HG02938 (cell line): ENCODE results near the gene PRM2.

Experiments
- ATAC-seq: cut with Tn5 transposase; IDR thresholded peaks from one replicate; pipeline ENCODE4 v1.9.1; 2021; ENCODE audit warnings: mild to moderate bottlenecking, moderate library complexity; ENCODE audit not compliant: unreplicated experiment

The PRM2 gene

DNA sequence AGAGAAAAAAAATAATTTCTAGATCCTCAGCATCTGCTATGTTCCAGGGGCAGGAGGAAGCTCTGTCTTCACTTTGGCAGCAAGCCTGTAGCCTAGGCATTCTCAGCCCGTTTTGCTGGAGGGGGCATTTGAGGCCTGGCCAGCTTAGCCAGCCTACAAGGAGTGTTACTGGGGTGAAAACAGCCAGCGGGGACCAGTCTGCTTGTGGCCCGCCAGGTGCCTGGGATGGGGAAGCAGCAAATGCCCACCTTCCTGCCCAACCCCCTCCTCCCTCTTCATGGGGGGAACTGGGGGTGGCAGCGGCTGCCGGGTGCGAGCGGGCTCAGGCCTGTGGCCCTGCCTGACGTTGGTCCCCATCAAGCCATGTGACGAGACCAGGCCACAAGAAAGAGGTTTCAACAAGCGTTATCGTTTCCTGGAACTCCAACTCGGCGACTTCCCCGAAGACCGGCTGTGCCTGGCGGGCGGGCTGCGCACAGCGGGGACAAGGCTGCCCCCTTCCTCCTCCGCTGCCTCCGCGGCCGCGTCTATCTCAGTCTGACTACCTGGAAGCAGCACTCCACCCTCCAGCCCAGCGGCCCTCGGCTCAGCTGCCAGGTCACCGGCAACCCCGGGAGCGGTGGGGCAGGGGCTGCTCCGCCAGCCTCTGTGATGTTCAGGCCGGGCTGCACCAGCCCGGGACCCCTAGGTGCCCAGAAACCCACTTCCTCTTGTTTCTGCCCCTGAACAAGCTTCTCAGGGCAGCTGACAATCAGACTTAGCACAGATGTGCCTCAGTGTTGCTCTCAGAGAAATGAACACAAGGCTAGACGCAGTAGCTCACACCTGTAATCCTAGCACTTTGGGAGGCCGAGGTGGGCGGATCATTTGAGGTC is 43.2 kb downstream of the PRM2 start:
- peak; percentile 61 for ATAC-seq

DNA sequence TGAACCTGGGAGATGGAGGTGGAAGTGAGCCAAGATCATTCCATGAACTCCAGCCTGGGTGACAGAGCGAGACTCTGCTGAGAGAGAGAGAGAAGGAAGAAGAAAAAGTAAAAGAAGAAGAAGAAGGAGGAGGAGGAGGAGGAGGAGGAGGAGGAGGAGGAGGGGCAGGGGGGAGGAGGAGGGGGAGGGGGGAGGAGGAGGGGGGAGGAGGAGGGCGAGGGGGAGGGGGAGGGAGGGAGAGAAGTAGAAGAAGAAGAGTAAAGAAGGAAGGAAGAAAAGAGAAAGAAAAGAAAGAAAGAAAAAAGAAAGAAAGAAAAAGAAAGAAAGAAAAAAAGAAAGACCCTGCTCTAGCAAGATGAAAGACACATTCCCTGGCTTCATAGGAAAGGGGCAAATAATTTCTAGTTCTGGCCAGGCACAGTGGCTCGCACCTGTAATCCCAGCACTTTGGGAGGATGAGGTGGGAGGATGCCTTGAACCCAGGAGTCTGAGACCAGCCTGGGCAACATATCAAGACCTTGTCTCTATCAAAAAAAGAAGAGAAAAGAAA is 43.9 kb downstream of the PRM2 start:
- no peak for ATAC-seq

DNA sequence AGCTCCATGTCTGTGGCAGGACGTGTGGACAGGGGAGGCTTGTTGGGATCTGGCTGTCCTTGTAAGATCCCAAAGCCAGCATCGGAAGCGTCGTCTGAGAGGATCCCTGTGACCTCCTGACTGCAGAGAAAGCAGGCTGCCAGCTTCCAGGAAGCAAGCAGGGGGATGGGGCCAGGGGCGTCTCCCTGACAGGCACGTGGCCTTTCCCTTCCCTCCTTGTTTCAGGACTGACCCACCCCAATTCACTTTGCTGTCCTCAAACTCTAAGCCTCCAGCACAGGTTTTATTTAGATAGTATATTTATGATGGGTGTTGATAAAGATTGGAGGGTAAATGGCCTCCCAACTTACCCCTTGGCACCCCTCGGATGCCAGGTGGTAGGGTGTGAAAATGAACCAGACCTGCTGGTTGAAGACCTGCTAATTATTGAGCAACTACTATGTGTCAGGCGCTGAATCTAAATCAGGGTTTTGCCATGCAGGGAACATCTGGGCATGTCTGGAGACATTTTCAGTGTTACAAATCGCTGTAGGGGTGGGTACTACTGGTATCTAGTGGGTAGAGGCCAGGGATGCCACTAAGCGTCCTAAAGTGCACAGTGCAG is 44.8 kb downstream of the PRM2 start:
- ATAC-seq: no peak

DNA sequence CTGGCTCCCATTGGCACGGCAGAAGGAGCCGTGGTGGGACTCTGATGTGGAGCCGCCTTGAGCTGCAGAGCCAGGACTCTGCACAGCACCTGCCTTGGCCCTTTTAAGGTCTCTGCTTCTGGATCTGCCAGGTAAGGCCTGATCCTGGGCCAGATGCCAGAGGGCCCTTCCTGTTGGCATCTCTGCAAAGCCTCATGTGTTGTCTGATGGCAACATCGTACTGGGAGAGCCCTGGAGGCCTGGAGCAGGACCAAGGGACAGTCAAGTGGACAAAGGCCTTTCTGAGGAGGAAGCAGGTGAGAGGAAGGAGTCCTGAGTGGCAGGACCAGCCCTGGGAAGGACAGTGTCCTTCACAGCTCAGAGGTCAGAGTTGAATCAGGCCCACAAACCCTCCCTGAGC is 46.4 kb downstream of the PRM2 start:
- ATAC-seq: no peak

DNA sequence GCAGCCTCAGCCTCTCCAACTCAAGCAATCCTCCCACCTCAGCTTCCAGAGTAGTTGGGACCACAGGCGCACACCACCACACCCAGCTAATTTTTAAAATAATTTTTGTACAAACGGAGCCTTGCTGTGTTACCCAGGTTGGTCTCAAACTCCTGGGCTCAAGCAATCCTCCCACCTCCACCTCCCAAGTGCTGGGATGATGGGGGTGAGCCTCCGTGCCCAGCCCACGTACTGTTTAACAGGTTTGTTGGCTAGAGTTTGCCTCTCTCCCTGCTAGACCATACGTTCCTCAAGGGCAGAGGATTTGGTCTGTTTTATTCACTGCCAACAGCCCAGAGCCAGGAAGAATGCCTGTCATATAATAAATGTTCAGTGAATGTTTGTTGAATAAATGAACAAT is 46.8 kb downstream of the PRM2 start:
- ATAC-seq: no peak

DNA sequence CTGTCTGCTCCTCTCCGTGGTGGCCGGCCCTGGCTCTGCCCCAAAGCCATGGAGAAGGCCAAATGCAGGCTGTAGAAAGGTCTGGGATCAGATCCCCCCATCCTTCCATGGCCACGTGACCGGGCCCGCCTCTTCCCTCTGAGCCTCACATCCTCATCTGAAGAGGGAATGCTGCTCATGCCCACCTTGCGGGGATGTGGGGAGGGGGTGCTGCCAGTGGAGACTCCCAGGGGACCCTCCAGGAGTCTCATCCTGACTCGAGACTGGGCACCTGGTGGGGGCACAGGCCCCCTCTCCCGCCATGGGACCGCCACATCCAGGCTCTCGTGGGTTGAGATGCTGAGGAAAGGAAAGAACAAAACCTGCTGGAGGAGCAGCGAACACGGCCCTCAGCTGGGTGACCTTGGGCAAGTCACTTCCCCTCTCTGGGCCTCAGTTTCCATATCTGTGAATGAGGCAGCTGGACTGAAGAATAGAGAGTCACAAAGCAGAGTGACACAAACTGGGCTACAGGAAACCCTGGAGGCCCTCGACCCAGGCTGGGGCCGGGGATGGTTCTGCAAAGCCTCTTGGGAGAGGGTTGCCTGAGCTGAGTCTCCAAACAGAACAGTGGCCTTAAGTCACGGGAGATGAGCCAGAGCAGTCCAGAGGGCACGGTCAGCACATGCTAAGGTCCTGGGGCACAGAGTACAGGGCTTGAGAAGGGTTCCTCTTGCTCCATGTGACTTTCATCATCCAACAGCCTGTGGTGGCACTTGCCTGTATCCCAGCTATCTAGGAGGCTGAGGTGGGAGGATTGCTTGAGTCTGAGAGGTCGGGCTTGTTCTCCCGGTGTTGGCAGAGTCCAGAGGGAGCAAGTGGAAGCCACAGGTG is 50.4 kb downstream of the PRM2 start:
- no peak for ATAC-seq
